ENCODE results near the gene KDM5A. TPM values are rescaled to one million over a fixed set of nuclear protein-coding genes. Genes with fewer than 3 reads are reported as not detected.

KDM5A gene
- total RNA-seq, 1 experiment from 2014 or later: 56.9 TPM

DNA sequence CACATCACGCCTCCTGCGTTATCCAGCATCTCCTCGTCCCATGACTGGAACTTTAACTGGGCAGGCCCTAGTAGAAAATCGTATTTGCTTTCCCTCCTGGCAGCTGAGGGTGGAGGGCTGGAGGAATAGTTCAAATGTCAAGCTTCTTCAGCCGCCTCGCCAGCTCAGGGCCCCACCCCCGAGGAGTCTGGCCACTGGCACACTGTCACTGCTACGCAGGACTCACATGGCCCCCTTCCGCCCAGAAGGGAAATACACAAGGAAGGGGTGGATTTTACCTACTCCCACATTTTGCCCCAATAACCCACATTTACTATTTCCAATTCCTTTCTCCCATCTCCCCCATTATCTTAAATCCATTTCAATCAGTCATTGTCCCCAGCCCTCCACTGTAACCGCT lies 135.1 kb downstream of the KDM5A start:
- Histone ChIP-seq H2BK20ac (ENCODE audit: low read depth, low read length, poor library complexity, severe bottlenecking) (no peak overlapping the region), H3K14ac (ENCODE audit: insufficient read depth, low read length) (no peak overlapping the region), H2BK12ac (ENCODE audit: insufficient read length, low read depth, low read length) (no peak overlapping the region), H3K79me2 (ENCODE audit: insufficient read depth, low read length) (no peaks in the 10 kb centered on the region), H3K9ac (ENCODE audit: extremely low read depth, insufficient read length, low read length) (no peak overlapping the region), H2BK120ac (ENCODE audit: low read depth, low read length, poor library complexity, severe bottlenecking) (no peak overlapping the region), H4K20me1 (ENCODE audit: control insufficient read depth, insufficient read depth, insufficient read length) (no peaks in the 10 kb centered on the region), H3K27me3 (ENCODE audit: insufficient read depth, low read length) (no peaks in the 10 kb centered on the region), H3K79me1 (ENCODE audit: insufficient read depth, low read depth, low read length, poor library complexity, severe bottlenecking) (no peaks in the 10 kb centered on the region), H3K23ac (ENCODE audit: insufficient read length, low read depth, low read length) (no peak overlapping the region), H3K56ac (ENCODE audit: insufficient read length, low read depth, low read length) (no peak overlapping the region), H3T11ph (ENCODE audit: low read length) (no peak overlapping the region), H3K9me3 (ENCODE audit: control insufficient read depth, low read depth, low read length) (no peaks in the 10 kb centered on the region), H2AFZ (ENCODE audit: low read length) (no peak overlapping the region), H4K5ac (ENCODE audit: insufficient read length, low read depth, low read length) (no peak overlapping the region), H3K4me2 (ENCODE audit: insufficient read depth, insufficient read length, low read length) (no peak overlapping the region), H2BK15ac (ENCODE audit: low read depth, low read length) (no peak overlapping the region), H3K4me1 (ENCODE audit: insufficient read depth, low read length) (no peaks in the 10 kb centered on the region; the same call in 1 of the 2 replicates), H2AK5ac (ENCODE audit: insufficient read length, low read length) (no peak overlapping the region), H3K4ac (ENCODE audit: low read depth, low read length) (no peak overlapping the region), H4K8ac (replicated peaks; ENCODE audit: insufficient read length, low read depth, low read length) (no peak overlapping the region), H3K18ac (ENCODE audit: insufficient read length, low read depth, low read length) (no peak overlapping the region), H3K23me2 (ENCODE audit: insufficient read length, low read depth, low read length, poor library complexity, severe bottlenecking) (no peaks in the 10 kb centered on the region), H2BK5ac (ENCODE audit: insufficient read length, low read length) (no peak overlapping the region), H3K27ac (ENCODE audit: insufficient read length, low read depth, low read length) (no peak overlapping the region), H4K91ac (ENCODE audit: insufficient read length, low read depth, low read length) (no peak overlapping the region)
- 100% methylated on average over 1 of the region's 10 CpGs for WGBS (ENCODE audit: extremely low coverage, insufficient read length, low lambda C conversion rate)
- Mint-ChIP-seq H3K27ac (no peak overlapping the region), H3K36me3 (ENCODE audit: insufficient read depth in 1 of 3, low read depth in 3 of 3) (no peaks in the 10 kb centered on the region), H3K4me1 (peaks cover 4 to 8% of the 10 kb centered on the region in 2 experiments; a peak in 3 of 4 replicates), H3K9me3 (no peaks in the 10 kb centered on the region; a peak in 1 of 5 replicates), H3K27me3 (ENCODE audit: low read depth) (peaks cover 34% of the 10 kb centered on the region), H3K4me3 (no peak overlapping the region)
- peak; percentile 35; the same call in 2 of the 3 replicates for TF ChIP-seq CTCF (conservative IDR thresholded peaks at IDR 0.05)
- DNase-seq: no peak

All from H9 (cell line).